Suprapubic skin (tissue), 3 donors: ENCODE results near the gene CCDC85C.

ENCODE experiments used
- EP300 ChIP-seq: sonication (generic); formaldehyde crosslinking; IDR thresholded peaks from one replicate; pipeline ENCODE4 v1.6.1; 2017; ENCODE audit warnings: antibody characterized with exemption
- POLR2A ChIP-seq, 2 donors: fragments of 450-650 bp; IDR thresholded peaks; one replicate each; pipeline ENCODE4 v1.6.1; 2017; ENCODE audit warnings: antibody characterized with exemption in 2 of 2, mild to moderate bottlenecking in 2 of 2, moderate library complexity in 2 of 2
- TF ChIP-seq, protein P1 (sequence below), 2 donors: fragments of 200-600 bp in 1 of 2; fragments of 450-650 bp in 1 of 2; sonication (generic) in 1 of 2; IDR thresholded peaks; one replicate each; pipeline ENCODE4 v1.5.1; 2016 to 2019; ENCODE audit warnings: antibody characterized with exemption in 2 of 2, mild to moderate bottlenecking in 1 of 2, moderate library complexity in 1 of 2

DNA sequence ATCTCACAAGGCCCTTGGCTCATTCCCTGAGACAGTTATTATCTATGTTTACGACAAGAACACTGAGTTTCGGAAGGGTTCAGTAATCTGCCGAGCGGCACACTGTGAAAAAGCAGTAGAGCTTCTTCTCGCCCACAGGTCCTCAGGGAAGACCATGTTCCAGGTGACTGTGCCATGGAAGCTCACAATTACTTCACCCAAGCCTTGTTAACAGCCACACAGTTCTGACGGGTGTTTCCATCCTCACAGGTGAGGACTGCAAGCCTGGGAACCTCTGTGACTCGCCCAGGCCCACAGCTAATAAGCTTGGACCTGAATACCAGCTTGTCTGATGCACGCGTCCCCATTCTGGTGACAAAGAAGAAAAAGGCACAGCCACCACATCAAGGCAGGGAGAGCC, 138.7 kb downstream of the CCDC85C start:
- TF ChIP-seq, protein P1, sequence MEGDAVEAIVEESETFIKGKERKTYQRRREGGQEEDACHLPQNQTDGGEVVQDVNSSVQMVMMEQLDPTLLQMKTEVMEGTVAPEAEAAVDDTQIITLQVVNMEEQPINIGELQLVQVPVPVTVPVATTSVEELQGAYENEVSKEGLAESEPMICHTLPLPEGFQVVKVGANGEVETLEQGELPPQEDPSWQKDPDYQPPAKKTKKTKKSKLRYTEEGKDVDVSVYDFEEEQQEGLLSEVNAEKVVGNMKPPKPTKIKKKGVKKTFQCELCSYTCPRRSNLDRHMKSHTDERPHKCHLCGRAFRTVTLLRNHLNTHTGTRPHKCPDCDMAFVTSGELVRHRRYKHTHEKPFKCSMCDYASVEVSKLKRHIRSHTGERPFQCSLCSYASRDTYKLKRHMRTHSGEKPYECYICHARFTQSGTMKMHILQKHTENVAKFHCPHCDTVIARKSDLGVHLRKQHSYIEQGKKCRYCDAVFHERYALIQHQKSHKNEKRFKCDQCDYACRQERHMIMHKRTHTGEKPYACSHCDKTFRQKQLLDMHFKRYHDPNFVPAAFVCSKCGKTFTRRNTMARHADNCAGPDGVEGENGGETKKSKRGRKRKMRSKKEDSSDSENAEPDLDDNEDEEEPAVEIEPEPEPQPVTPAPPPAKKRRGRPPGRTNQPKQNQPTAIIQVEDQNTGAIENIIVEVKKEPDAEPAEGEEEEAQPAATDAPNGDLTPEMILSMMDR (IDR thresholded peaks at IDR 0.05): no peak
- TF ChIP-seq POLR2A (IDR thresholded peaks at IDR 0.05): no peak
- TF ChIP-seq EP300: no peak
